Spleen (tissue), 11 donors: ENCODE results near the gene POU1F1. TPM values are rescaled to one million over a fixed set of nuclear protein-coding genes. Genes with fewer than 3 reads are reported as not detected.

Experiments used
- DNase-seq: peaks from one replicate; pipeline ENCODE4 v3.0.0-alpha.2; 2020
- H3K27ac ChIP-seq, 8 donors: fragments of 200-600 bp; sonication (generic) in 7 of 8; 1 replicate in 4 of 8; 2 replicates in 4 of 8; pipeline versions ENCODE4 v1.5.0 to v1.8.0; 2016 to 2021; ENCODE audit warnings: inconsistent platforms in 4 of 8, mild to moderate bottlenecking in 4 of 8, moderate library complexity in 1 of 8
- H3K27me3 ChIP-seq, 7 donors: fragments of 200-600 bp; sonication (generic) in 6 of 7; replicated peaks in 1 of 7; 1 replicate in 4 of 7; 2 replicates in 3 of 7; pipeline versions ENCODE4 v1.5.0 to v1.8.0; 2016 to 2021; ENCODE audit warnings: inconsistent platforms in 3 of 7, mild to moderate bottlenecking in 1 of 7
- H3K36me3 ChIP-seq, 6 donors: fragments of 200-600 bp; sonication (generic) in 5 of 6; 1 replicate in 4 of 6; 2 replicates in 2 of 6; pipeline versions ENCODE4 v1.5.0 to v1.8.0; 2016 to 2021; ENCODE audit warnings: inconsistent platforms in 2 of 6
- H3K4me1 ChIP-seq, 6 donors: fragments of 200-600 bp; sonication (generic) in 5 of 6; 1 replicate in 3 of 6; 2 replicates in 3 of 6; pipeline versions ENCODE4 v1.5.0 to v1.8.0; 2016 to 2021; ENCODE audit warnings: inconsistent platforms in 3 of 6
- H3K4me3 ChIP-seq, 8 donors: fragments of 200-600 bp; sonication (generic) in 7 of 8; 1 replicate in 4 of 8; 2 replicates in 4 of 8; pipeline versions ENCODE4 v1.5.0 to v1.8.0; 2016 to 2021; ENCODE audit warnings: inconsistent platforms in 4 of 8, mild to moderate bottlenecking in 4 of 8, moderate library complexity in 2 of 8
- H3K9me3 ChIP-seq, 8 donors: fragments of 200-600 bp; sonication (generic) in 7 of 8; 1 replicate in 4 of 8; 2 replicates in 4 of 8; pipeline versions ENCODE4 v1.5.0 to v1.8.0; 2016 to 2021; ENCODE audit warnings: inconsistent platforms in 4 of 8
- CTCF ChIP-seq, 11 experiments: fragments of 200-600 bp in 7 of 11; fragments of 450-650 bp in 4 of 11; sonication (generic) in 4 of 11; IDR thresholded peaks in 8 of 11; conservative IDR thresholded peaks in 3 of 11; 1 replicate in 7 of 11; 2 replicates in 4 of 11; pipeline versions ENCODE4 v1.4.0 to v1.8.0; 2016 to 2021; ENCODE audit warnings: antibody characterized with exemption in 11 of 11, inconsistent platforms in 4 of 11, mild to moderate bottlenecking in 1 of 11
- POLR2A ChIP-seq, 3 donors: fragments of 450-650 bp; IDR thresholded peaks; one replicate each; pipeline ENCODE4 v1.5.1; 2017; ENCODE audit warnings: antibody characterized with exemption in 3 of 3, mild to moderate bottlenecking in 1 of 3
- POLR2AphosphoS5 ChIP-seq, 3 donors: sonication (generic); formaldehyde crosslinking; IDR thresholded peaks; one replicate each; pipeline ENCODE4 v1.5.1; 2017; ENCODE audit warnings: antibody characterized with exemption in 3 of 3
- WGBS, 5 donors: extraction: QIAGEN DNeasy Blood & Tissue Kit in 3 of 5; methylation state at CpG; one replicate each; pipeline versions ENCODE4 v1.1.5 to v1.1.7; 2013 to 2018; 5-methylcytosine and 5-hydroxymethylcytosine counted together
- intact Hi-C: fragments of 100-400 bp; cut with DNase I; formaldehyde crosslinking; loops from one replicate; pipeline ENCODE4 v1.15.0; 2023; ENCODE audit warnings: low total_unique reads
- microRNA-seq, 3 donors: library from miRNA; unstranded; fragments of <30 nt; microRNA quantifications; one replicate each; pipeline versions ENCODE4 to v1.1.0, GENCODE V29; 2019 to 2020
- polyA plus RNA-seq, 3 donors: library from polyadenylated mRNA; stranded (reverse); fragments of 200-250 nt; gene quantifications; one replicate each; pipeline ENCODE4 v1.2.1, GENCODE V29; 2013
- small RNA-seq, 4 donors: library from RNA; depleted of rRNA; stranded (forward); fragments of <200 nt; gene quantifications; one replicate each; pipeline ENCODE3, GENCODE V24; 2016
- total RNA-seq, 7 donors: library from RNA; depleted of rRNA in 3 of 7; stranded (reverse); fragments of >200 nt in 3 of 7; fragmentation: NEBNext Ultra II Directional in 4 of 7; extraction: Animal tissue kit (Norgen Biotek cat#: 25700) in 4 of 7; gene quantifications; one replicate each; pipeline versions ENCODE4 v1.1.0 to v1.2.1, GENCODE V29; 2016 to 2021
- donor health status: healthy with polysubstance abuse.
- donor health status: DM: no; HTN: no; CAD: no; lungs with moderate emphysema.
- donor health status: DM: no; HTN: no; CAD: no.
- donor health status: Bipolar disorder and iron deficiency.
- donor health status: healthy.
- donor health status: DM: no; HTN: no; CAD: no.
- donor health status: DM: yes; HTN: yes; CAD: no.

POU1F1 gene
- total and polyA plus RNA-seq, 10 donors: not detected

GRCh38 chr3:87219611-87220010 is 56.8 kb downstream of the POU1F1 start:
- H3K4me1 ChIP-seq: no peaks in the 10 kb centered on the region
- 77 to 99% (median 84%) methylated on average over 2 of the region's 2 CpGs for WGBS, 5 donors
- H3K27ac ChIP-seq: no peak overlapping the region
- H3K27me3 ChIP-seq: peaks cover 0 to 37% (median 0%) of the 10 kb centered on the region in 7 donors
- intact Hi-C loops: no loop called here
- TF ChIP-seq CTCF (IDR thresholded peaks at IDR 0.05 in 8 of 11, conservative IDR thresholded peaks at IDR 0.05 in 3 of 11) (no peak), POLR2AphosphoS5 (IDR thresholded peaks at IDR 0.05) (no peak), POLR2A (IDR thresholded peaks at IDR 0.05) (no peak)
- H3K9me3 ChIP-seq: no peaks in the 10 kb centered on the region
- H3K4me3 ChIP-seq: no peak overlapping the region
- no peaks in the 10 kb centered on the region for H3K36me3 ChIP-seq
- DNase-seq: no peak

GRCh38 chr3:87218560-87218959 is 57.8 kb downstream of the POU1F1 start:
- TF ChIP-seq POLR2AphosphoS5 (IDR thresholded peaks at IDR 0.05) (no peak), POLR2A (IDR thresholded peaks at IDR 0.05) (no peak), CTCF (IDR thresholded peaks at IDR 0.05 in 8 of 11, conservative IDR thresholded peaks at IDR 0.05 in 3 of 11) (no peak)
- WGBS, 5 donors: 83 to 95% (median 90%) methylated on average over 1 of the region's 1 CpG

More at GRCh38 chr3:87218560-87218959, 57.8 kb downstream of the POU1F1 start:
- Histone ChIP-seq H3K27ac (no peak overlapping the region), H3K4me1 (no peaks in the 10 kb centered on the region), H3K27me3 (peaks cover 0 to 37% (median 0%) of the 10 kb centered on the region in 7 donors), H3K36me3 (no peaks in the 10 kb centered on the region), H3K9me3 (no peaks in the 10 kb centered on the region), H3K4me3 (no peak overlapping the region)
- DNase-seq: no peak
- intact Hi-C loops: no loop called here

Small RNA genes lying within 50 kb of the gene (microRNA-seq; reads per million reads assigned to microRNA genes)
- 0 reads per million in 3 donors for gene MIR4795

Small RNA genes lying within 50 kb of the gene (small RNA-seq; reads per million reads assigned to genes)
- gene MIR4795: 0 reads per million in 4 donors

Other genes starting within 250 kb of the POU1F1 start
- gene CHMP2B, start 49.3 kb downstream of the POU1F1 start, total RNA-seq: 10 to 100 TPM; 30.1 to 39.2 (median 34.8) TPM
- 10 to 100 TPM; 14.7 to 23.3 (median 18.0) TPM for gene CHMP2B, start 49.3 kb downstream of the POU1F1 start, polyA plus RNA-seq